GM18499 (cell line): ENCODE measurements around the gene AGAP1.

Source experiments
- ATAC-seq: cut with Tn5 transposase; IDR thresholded peaks from one replicate; pipeline ENCODE4 v1.9.1; 2021; ENCODE audit warnings: moderate number of reproducible peaks; ENCODE audit not compliant: insufficient read depth, unreplicated experiment

Gene AGAP1

GRCh38 chr2:235983016-235983415 is 489.2 kb downstream of the AGAP1 start:
- ATAC-seq, result no peak

- ATAC-seq, result no peak
Measured at GRCh38 chr2:235984552-235984951, 490.7 kb downstream of the AGAP1 start.

GRCh38 chr2:235986361-235986760 is 492.5 kb downstream of the AGAP1 start:
- ATAC-seq, result no peak

- no peak for ATAC-seq
Measured at GRCh38 chr2:235988271-235989015, 494.6 kb downstream of the AGAP1 start.

GRCh38 chr2:235989591-235989990 is 495.7 kb downstream of the AGAP1 start:
- ATAC-seq, result no peak

GRCh38 chr2:235990344-235990743 is 496.5 kb downstream of the AGAP1 start:
- ATAC-seq, result no peak

- no peak for ATAC-seq
Measured at GRCh38 chr2:235992024-235992423, 498.2 kb downstream of the AGAP1 start.

- ATAC-seq, result no peak
Measured at GRCh38 chr2:235996419-235996818, 502.6 kb downstream of the AGAP1 start.

- no peak for ATAC-seq
Measured at GRCh38 chr2:235999011-235999410, 505.2 kb downstream of the AGAP1 start.

- ATAC-seq, result no peak
Measured at GRCh38 chr2:236001166-236001828, 507.5 kb downstream of the AGAP1 start.

- ATAC-seq, result no peak
Measured at GRCh38 chr2:236001854-236002253, 508.0 kb downstream of the AGAP1 start.

- no peak for ATAC-seq
Measured at GRCh38 chr2:236008006-236008405, 514.2 kb downstream of the AGAP1 start.

GRCh38 chr2:236008857-236009256 is 515.0 kb downstream of the AGAP1 start:
- no peak for ATAC-seq

GRCh38 chr2:236010920-236011685 is 517.3 kb downstream of the AGAP1 start:
- ATAC-seq, result no peak

- no peak for ATAC-seq
Measured at GRCh38 chr2:236012155-236012554, 518.3 kb downstream of the AGAP1 start.

- ATAC-seq, result no peak
Measured at GRCh38 chr2:236014408-236015131, 520.7 kb downstream of the AGAP1 start.

- ATAC-seq, result no peak
Measured at GRCh38 chr2:236015171-236015570, 521.3 kb downstream of the AGAP1 start.

- ATAC-seq, result no peak
Measured at GRCh38 chr2:236016496-236016895, 522.7 kb downstream of the AGAP1 start.

GRCh38 chr2:236017446-236017845 is 523.6 kb downstream of the AGAP1 start:
- no peak for ATAC-seq

GRCh38 chr2:236019434-236019833 is 525.6 kb downstream of the AGAP1 start:
- ATAC-seq, result no peak
